ENCODE data around the gene XPC.

DNA sequence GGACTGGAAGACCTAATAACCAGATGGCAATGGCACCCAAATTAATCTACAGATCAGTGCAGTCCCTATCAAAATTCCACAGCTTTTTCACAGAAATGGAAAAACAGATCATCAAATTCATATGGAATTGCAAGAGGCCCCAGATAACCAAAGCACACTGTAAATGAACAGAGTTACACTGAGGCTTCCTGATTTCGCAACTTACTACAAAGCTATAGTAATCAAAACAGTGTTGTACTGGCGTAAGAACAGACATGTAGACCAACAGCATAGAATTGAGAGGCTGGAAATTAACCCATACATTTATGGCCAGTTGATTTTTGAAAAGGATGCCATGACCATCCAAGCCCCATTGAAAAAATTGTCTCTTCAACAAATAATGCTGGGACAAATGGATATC, 16.2 kb downstream of the XPC start:
- no peak for TF ChIP-seq POLR2AphosphoS5 (IDR thresholded peaks at IDR 0.05; ENCODE audit: low read depth, low read length)
- TF ChIP-seq, protein P1, sequence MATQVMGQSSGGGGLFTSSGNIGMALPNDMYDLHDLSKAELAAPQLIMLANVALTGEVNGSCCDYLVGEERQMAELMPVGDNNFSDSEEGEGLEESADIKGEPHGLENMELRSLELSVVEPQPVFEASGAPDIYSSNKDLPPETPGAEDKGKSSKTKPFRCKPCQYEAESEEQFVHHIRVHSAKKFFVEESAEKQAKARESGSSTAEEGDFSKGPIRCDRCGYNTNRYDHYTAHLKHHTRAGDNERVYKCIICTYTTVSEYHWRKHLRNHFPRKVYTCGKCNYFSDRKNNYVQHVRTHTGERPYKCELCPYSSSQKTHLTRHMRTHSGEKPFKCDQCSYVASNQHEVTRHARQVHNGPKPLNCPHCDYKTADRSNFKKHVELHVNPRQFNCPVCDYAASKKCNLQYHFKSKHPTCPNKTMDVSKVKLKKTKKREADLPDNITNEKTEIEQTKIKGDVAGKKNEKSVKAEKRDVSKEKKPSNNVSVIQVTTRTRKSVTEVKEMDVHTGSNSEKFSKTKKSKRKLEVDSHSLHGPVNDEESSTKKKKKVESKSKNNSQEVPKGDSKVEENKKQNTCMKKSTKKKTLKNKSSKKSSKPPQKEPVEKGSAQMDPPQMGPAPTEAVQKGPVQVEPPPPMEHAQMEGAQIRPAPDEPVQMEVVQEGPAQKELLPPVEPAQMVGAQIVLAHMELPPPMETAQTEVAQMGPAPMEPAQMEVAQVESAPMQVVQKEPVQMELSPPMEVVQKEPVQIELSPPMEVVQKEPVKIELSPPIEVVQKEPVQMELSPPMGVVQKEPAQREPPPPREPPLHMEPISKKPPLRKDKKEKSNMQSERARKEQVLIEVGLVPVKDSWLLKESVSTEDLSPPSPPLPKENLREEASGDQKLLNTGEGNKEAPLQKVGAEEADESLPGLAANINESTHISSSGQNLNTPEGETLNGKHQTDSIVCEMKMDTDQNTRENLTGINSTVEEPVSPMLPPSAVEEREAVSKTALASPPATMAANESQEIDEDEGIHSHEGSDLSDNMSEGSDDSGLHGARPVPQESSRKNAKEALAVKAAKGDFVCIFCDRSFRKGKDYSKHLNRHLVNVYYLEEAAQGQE (IDR thresholded peaks at IDR 0.05; ENCODE audit: insufficient read depth in 1 of 2, low read depth in 2 of 2, low read length in 2 of 2) = no peak
